ENCODE measurements around the gene NOTCH2. TPM values are rescaled to one million over a fixed set of nuclear protein-coding genes. Genes with fewer than 3 reads are reported as not detected.

The NOTCH2 gene
- total RNA-seq, 2 donors from 2014 or later, result 90.3 to 95.1 TPM

GRCh38 chr1:119903443-119903835 lies 166.0 kb downstream of the NOTCH2 start:
- ATAC-seq (replicated peaks), result no peak
- H3K27ac Mint-ChIP-seq, result no peak overlapping the region
- H3K4me3 Mint-ChIP-seq, result no peak overlapping the region
- peaks cover 17% of the 10 kb centered on the region for H3K9me3 Mint-ChIP-seq
- no peaks in the 10 kb centered on the region for H3K36me3 Mint-ChIP-seq (ENCODE audit: low read depth)
- peaks cover 6% of the 10 kb centered on the region for H3K27me3 Mint-ChIP-seq
- H3K4me1 Mint-ChIP-seq, result no peaks in the 10 kb centered on the region

GRCh38 chr1:119902775-119903442 lies 166.6 kb downstream of the NOTCH2 start:
- peaks cover 17% of the 10 kb centered on the region for H3K9me3 Mint-ChIP-seq
- ATAC-seq (replicated peaks), result peak; percentile 11
- no peak overlapping the region for H3K4me3 Mint-ChIP-seq
- H3K27me3 Mint-ChIP-seq, result peaks cover 6% of the 10 kb centered on the region
- no peaks in the 10 kb centered on the region for H3K36me3 Mint-ChIP-seq (ENCODE audit: low read depth)
- no peak overlapping the region for H3K27ac Mint-ChIP-seq
- no peaks in the 10 kb centered on the region for H3K4me1 Mint-ChIP-seq

- no peaks in the 10 kb centered on the region for H3K36me3 Mint-ChIP-seq (ENCODE audit: low read depth)
- no peak for ATAC-seq (replicated peaks)
- peaks cover 4% of the 10 kb centered on the region for H3K9me3 Mint-ChIP-seq
- no peak overlapping the region for H3K4me3 Mint-ChIP-seq
- H3K27me3 Mint-ChIP-seq, result peaks cover 6% of the 10 kb centered on the region
- H3K4me1 Mint-ChIP-seq, result no peaks in the 10 kb centered on the region
- H3K27ac Mint-ChIP-seq, result no peak overlapping the region
Measured at GRCh38 chr1:119898981-119899720, 170.3 kb downstream of the NOTCH2 start.

- no peak for ATAC-seq (replicated peaks)
- Mint-ChIP-seq H3K27ac (no peak overlapping the region), H3K36me3 (ENCODE audit: low read depth) (no peaks in the 10 kb centered on the region), H3K9me3 (peaks cover 4% of the 10 kb centered on the region), H3K4me1 (peaks cover 5% of the 10 kb centered on the region), H3K27me3 (peaks cover 6% of the 10 kb centered on the region), H3K4me3 (no peak overlapping the region)
Measured at GRCh38 chr1:119898530-119898929, 170.9 kb downstream of the NOTCH2 start.

- H3K9me3 Mint-ChIP-seq, result no peaks in the 10 kb centered on the region
- H3K36me3 Mint-ChIP-seq (ENCODE audit: low read depth), result no peaks in the 10 kb centered on the region
- no peak for ATAC-seq (replicated peaks)
- no peak within 1 kb of the TSS for H3K4me3 Mint-ChIP-seq
- H3K27ac Mint-ChIP-seq, result no peak within 1 kb of the TSS
- no peaks in the 10 kb centered on the region for H3K27me3 Mint-ChIP-seq
- H3K4me1 Mint-ChIP-seq, result peaks cover 10% of the 10 kb centered on the region
Measured at GRCh38 chr1:119896303-119896702, 173.2 kb downstream of the NOTCH2 start, which contains the start of gene ADAM30. Gene ADAM30 (minus strand): TSS chr1:119896515. CDS start chr1:119896336, 179 bp downstream.

GRCh38 chr1:119895102-119895501 lies 174.4 kb downstream of the NOTCH2 start:
- no peak for ATAC-seq (replicated peaks)
- H3K4me1 Mint-ChIP-seq, result peaks cover 10% of the 10 kb centered on the region

GRCh38 chr1:119893827-119894700 lies 175.4 kb downstream of the NOTCH2 start:
- Mint-ChIP-seq H3K27me3 (peaks cover under 1% of the 10 kb centered on the region), H3K9me3 (no peaks in the 10 kb centered on the region), H3K4me1 (peaks cover 10% of the 10 kb centered on the region), H3K4me3 (peak overlapping the region; percentile 9), H3K27ac (no peak overlapping the region), H3K36me3 (ENCODE audit: low read depth) (no peaks in the 10 kb centered on the region)
- ATAC-seq (replicated peaks), result no peak

More at GRCh38 chr1:119895102-119895501, 174.4 kb downstream of the NOTCH2 start:
- no peak overlapping the region for H3K4me3 Mint-ChIP-seq
- H3K27ac Mint-ChIP-seq, result no peak overlapping the region
- no peaks in the 10 kb centered on the region for H3K27me3 Mint-ChIP-seq
- no peaks in the 10 kb centered on the region for H3K9me3 Mint-ChIP-seq
- H3K36me3 Mint-ChIP-seq (ENCODE audit: low read depth), result no peaks in the 10 kb centered on the region

- Mint-ChIP-seq H3K4me3 (peak overlapping the region; percentile 9), H3K27me3 (peaks cover 8% of the 10 kb centered on the region), H3K4me1 (peaks cover 10% of the 10 kb centered on the region), H3K9me3 (peaks cover 4% of the 10 kb centered on the region), H3K36me3 (ENCODE audit: low read depth) (no peaks in the 10 kb centered on the region), H3K27ac (no peak overlapping the region)
- ATAC-seq (replicated peaks), result peak; percentile 70
Measured at GRCh38 chr1:119893238-119893791, 176.1 kb downstream of the NOTCH2 start.

GRCh38 chr1:119891386-119891785 lies 178.1 kb downstream of the NOTCH2 start:
- no peak overlapping the region for H3K27ac Mint-ChIP-seq
- no peak for ATAC-seq (replicated peaks)
- peaks cover 7% of the 10 kb centered on the region for H3K9me3 Mint-ChIP-seq
- H3K36me3 Mint-ChIP-seq (ENCODE audit: low read depth), result no peaks in the 10 kb centered on the region
- no peak overlapping the region for H3K4me3 Mint-ChIP-seq
- H3K4me1 Mint-ChIP-seq, result peaks cover 10% of the 10 kb centered on the region
- peaks cover 10% of the 10 kb centered on the region for H3K27me3 Mint-ChIP-seq

- Mint-ChIP-seq H3K4me1 (peaks cover 5% of the 10 kb centered on the region), H3K27me3 (peaks cover 18% of the 10 kb centered on the region), H3K36me3 (ENCODE audit: low read depth) (no peaks in the 10 kb centered on the region), H3K27ac (no peak overlapping the region), H3K9me3 (peaks cover 7% of the 10 kb centered on the region), H3K4me3 (no peak overlapping the region)
- no peak for ATAC-seq (replicated peaks)
Measured at GRCh38 chr1:119888476-119888875, 181.0 kb downstream of the NOTCH2 start.

GRCh38 chr1:119887427-119887826 lies 182.0 kb downstream of the NOTCH2 start:
- no peak for ATAC-seq (replicated peaks)
- H3K36me3 Mint-ChIP-seq (ENCODE audit: low read depth), result no peaks in the 10 kb centered on the region
- H3K9me3 Mint-ChIP-seq, result peaks cover 7% of the 10 kb centered on the region
- H3K27ac Mint-ChIP-seq, result no peak overlapping the region
- peaks cover 18% of the 10 kb centered on the region for H3K27me3 Mint-ChIP-seq
- H3K4me3 Mint-ChIP-seq, result no peak overlapping the region
- H3K4me1 Mint-ChIP-seq, result no peaks in the 10 kb centered on the region

- peaks cover 18% of the 10 kb centered on the region for H3K27me3 Mint-ChIP-seq
- no peak overlapping the region for H3K27ac Mint-ChIP-seq
- ATAC-seq (replicated peaks), result peak; percentile 74
- no peak overlapping the region for H3K4me3 Mint-ChIP-seq
- no peaks in the 10 kb centered on the region for H3K4me1 Mint-ChIP-seq
- no peaks in the 10 kb centered on the region for H3K36me3 Mint-ChIP-seq (ENCODE audit: low read depth)
- H3K9me3 Mint-ChIP-seq, result peaks cover 7% of the 10 kb centered on the region
Measured at GRCh38 chr1:119885903-119886783, 183.3 kb downstream of the NOTCH2 start.

GRCh38 chr1:119884711-119885110 lies 184.8 kb downstream of the NOTCH2 start:
- no peaks in the 10 kb centered on the region for H3K36me3 Mint-ChIP-seq (ENCODE audit: low read depth)
- H3K4me3 Mint-ChIP-seq, result no peak overlapping the region
- no peak overlapping the region for H3K27ac Mint-ChIP-seq
- H3K27me3 Mint-ChIP-seq, result peaks cover 29% of the 10 kb centered on the region
- H3K4me1 Mint-ChIP-seq, result no peaks in the 10 kb centered on the region
- ATAC-seq (replicated peaks), result no peak
- H3K9me3 Mint-ChIP-seq, result peaks cover 7% of the 10 kb centered on the region
